ENCODE results near the gene RAPGEF6.

- TF ChIP-seq RAD21 (IDR thresholded peaks at IDR 0.05; ENCODE audit: low read length) (no peak), CTCF (conservative IDR thresholded peaks at IDR 0.05; ENCODE audit: low read depth, low read length) (no peak), RCOR1 (IDR thresholded peaks at IDR 0.05; ENCODE audit: insufficient replicate concordance, low read length) (no peak), BHLHE40 (IDR thresholded peaks at IDR 0.05; ENCODE audit: low read depth, low read length) (no peak), POLR2A (IDR thresholded peaks at IDR 0.05; ENCODE audit: low read depth, low read length) (no peak), RFX5 (IDR thresholded peaks at IDR 0.05; ENCODE audit: low read depth, low read length) (no peak), CEBPB (IDR thresholded peaks at IDR 0.05; ENCODE audit: low read depth, low read length) (no peak), MAFK (IDR thresholded peaks at IDR 0.05; ENCODE audit: low read depth, low read length) (no peak), MXI1 (IDR thresholded peaks at IDR 0.05; ENCODE audit: borderline replicate concordance, low read depth, low read length) (no peak), USF2 (IDR thresholded peaks at IDR 0.05; ENCODE audit: low read depth, low read length) (no peak), MAZ (IDR thresholded peaks at IDR 0.05; ENCODE audit: borderline replicate concordance, low read depth, low read length) (no peak), ELK1 (IDR thresholded peaks at IDR 0.05; ENCODE audit: borderline replicate concordance, low read depth, low read length) (no peak), CHD1 (IDR thresholded peaks at IDR 0.05; ENCODE audit: low read depth, low read length) (no peak), SMC3 (IDR thresholded peaks at IDR 0.05; ENCODE audit: low read depth, low read length) (no peak)
These were observed 47.8 kb upstream of the RAPGEF6 start for GRCh38 chr5:131682826-131683225.

Measured in IMR-90 (cell line).